Activated CD4-positive, alpha-beta T cell treated with anti-CD3 and anti-CD28 coated beads, Interleukin-2, amount 50 U/mL, for 48 hours (primary cell): ENCODE measurements around the gene BCAP31.
"Not testable (repeated sequence)": the region's sequence is repeated elsewhere in the genome, so short reads cannot be mapped to it uniquely, and the experiment has no call there.

ENCODE experiments used
- DNase-seq, 2 experiments: peaks; one replicate each; pipeline ENCODE4 v3.0.0-alpha.2; 2020

BCAP31 gene

DNA sequence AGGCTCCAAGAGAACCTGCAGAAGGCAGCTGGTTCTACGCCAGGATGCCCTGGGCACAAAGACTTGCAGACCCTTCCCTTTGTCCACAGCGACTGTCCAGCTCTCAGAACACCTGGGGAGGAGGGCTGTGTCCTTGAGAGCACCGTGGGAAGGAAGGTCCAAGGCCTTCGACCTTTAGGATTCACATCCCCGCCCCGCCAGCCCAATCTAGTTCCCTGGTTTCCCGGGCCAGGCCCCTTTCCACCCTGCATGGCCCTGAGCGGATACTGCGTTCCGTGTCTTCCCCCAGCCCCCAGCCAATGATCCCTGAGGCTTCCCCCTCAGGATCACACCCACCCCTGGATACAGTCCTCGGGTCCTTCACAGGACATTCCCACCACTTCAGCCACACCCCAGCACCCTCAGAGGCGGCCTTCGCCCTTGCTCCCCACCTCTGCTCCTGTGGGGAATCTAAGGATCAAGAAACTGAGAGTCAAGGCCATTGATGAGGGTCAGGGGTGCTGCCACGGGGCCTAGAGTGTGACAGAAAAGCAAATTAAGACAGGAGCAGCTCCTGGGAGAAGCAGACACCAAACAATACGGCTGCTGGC is 9.6 kb upstream of the BCAP31 start:
- no peak for DNase-seq

- DNase-seq, result no peak
These were observed 8.2 kb upstream of the BCAP31 start for GRCh38 chrX:153732401-153732800.

DNA sequence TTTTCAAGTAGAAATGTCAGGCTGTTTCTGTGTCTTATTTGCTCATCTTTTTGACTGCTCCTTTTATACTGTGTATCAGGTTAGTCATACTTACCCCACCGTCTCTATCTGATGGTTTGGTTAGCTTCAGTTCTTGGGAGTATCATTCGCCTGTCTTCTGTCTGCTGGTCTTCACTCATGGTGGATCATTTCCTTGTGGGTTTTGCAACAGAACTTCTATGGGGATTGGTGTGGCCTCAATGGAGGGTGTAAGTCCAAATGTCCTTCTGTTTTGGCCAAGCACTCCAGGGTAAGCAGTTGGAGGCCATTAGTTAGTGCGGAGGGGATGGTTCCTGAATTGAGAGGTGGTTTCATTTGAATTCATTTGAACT is 7.6 kb upstream of the BCAP31 start:
- no peak for DNase-seq

- no peak for DNase-seq
These were observed 7.1 kb upstream of the BCAP31 start for GRCh38 chrX:153731117-153731844.

DNA sequence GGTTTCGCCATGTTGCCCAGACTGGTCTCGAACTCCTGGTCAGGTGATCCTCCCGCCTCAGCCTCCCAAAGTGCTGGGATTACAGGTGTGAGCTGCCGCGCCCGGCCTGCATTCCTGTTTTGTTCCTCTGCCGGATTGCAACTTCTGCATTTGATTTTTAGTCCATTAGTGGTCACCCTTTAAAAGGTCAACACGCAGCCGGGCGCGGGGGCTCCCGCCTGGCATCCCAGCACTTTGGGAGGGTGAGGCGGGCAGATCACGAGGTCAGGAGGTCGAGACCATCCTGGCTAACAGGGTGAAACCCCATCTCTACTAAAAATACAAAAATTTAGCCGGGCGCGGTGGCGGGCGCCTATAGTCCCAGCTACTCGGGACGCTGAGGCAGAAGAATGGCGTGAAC is 5.9 kb upstream of the BCAP31 start:
- DNase-seq, result not testable (repeated sequence)

GRCh38 chrX:153728951-153729631 is 4.9 kb upstream of the BCAP31 start:
- no peak for DNase-seq

DNA sequence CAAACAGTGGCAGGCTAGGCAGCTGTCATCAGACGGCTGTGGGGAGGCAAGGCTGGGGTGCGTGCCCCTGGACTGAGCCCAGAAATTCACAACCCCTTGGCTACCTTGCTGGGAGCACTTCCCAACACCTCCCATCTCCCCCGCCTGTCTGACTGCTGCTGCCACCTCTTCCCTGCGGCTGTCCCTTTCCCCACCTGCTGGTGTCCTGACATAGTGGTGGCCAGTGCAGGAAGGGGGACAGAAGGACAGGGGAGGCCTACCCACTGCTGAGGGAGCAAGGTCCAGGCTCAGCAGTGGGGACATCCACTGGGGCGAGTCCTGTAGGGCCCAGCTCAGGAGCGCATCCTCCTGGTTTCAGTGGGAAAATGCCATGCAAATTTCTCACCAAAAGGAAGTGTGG is 3.9 kb upstream of the BCAP31 start:
- no peak for DNase-seq

DNA sequence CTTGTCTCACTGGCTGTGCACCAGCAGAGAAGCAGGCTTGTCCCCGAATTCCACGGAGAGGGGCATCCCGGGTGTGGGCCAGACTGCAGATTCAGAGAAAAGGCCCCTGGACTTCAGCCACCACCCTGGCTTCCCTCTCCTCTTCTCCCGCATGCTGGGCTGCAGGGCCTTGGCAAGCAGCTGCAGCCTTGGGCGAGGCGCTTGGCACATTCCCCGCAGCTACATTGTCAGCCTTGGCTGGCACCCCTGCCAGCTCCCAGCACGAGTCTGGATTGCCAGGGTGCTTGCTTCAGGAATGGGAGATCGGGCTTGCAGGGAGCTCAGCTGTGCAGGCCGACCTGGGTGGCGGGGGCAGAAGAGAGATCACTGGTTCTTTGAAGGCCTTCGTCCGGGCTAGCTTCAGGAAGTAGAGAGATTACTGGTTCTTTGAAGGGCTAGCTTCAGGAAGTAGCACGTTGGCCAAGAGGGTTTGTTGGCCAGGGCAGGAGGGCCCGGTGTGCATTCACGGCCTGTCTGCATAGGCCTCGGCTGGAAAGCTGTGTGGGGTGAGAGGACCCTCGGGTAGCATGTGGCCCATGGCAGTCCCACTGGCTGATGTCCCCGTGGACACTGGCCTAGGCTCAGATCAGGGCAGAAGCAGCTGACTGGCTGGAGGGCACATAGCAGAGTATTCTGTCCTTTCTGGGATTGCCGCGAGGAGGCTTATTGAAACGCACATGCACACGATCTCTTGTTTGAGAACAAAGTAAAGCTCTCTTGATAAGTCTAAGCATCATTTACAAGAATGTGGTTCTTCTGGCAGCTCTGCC is 3.1 kb upstream of the BCAP31 start:
- DNase-seq, result no peak

GRCh38 chrX:153726286-153727122 is 2.3 kb upstream of the BCAP31 start:
- peak; percentile 40 for DNase-seq

DNA sequence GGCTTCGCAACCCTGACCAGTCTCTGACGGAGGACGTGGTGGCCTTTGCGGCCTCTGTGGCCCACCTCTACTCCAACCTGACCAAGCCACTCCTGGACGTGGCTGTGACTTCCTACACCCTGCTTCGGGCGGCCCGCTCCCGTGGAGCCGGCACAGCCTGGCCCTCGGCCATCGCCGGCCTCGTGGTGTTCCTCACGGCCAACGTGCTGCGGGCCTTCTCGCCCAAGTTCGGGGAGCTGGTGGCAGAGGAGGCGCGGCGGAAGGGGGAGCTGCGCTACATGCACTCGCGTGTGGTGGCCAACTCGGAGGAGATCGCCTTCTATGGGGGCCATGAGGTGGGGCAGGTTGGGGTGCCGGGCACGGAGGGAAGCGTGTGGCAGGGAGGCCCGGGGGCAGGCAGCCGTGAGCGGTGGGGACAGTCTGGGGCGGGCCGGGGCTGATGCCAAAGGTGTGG is 1.7 kb upstream of the BCAP31 start:
- DNase-seq, result no peak

DNA sequence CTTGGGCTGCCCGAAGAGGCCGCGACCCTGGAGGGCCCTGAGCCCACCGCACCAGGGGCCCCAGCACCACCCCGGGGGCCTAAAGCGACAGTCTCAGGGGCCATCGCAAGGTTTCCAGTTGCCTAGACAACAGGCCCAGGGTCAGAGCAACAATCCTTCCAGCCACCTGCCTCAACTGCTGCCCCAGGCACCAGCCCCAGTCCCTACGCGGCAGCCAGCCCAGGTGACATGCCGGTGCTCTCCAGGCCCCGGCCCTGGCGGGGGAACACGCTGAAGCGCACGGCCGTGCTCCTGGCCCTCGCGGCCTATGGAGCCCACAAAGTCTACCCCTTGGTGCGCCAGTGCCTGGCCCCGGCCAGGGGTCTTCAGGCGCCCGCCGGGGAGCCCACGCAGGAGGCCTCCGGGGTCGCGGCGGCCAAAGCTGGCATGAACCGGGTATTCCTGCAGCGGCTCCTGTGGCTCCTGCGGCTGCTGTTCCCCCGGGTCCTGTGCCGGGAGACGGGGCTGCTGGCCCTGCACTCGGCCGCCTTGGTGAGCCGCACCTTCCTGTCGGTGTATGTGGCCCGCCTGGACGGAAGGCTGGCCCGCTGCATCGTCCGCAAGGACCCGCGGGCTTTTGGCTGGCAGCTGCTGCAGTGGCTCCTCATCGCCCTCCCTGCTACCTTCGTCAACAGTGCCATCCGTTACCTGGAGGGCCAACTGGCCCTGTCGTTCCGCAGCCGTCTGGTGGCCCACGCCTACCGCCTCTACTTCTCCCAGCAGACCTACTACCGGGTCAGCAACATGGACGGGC is 1.0 kb upstream of the BCAP31 start:
- DNase-seq, result no peak

DNA sequence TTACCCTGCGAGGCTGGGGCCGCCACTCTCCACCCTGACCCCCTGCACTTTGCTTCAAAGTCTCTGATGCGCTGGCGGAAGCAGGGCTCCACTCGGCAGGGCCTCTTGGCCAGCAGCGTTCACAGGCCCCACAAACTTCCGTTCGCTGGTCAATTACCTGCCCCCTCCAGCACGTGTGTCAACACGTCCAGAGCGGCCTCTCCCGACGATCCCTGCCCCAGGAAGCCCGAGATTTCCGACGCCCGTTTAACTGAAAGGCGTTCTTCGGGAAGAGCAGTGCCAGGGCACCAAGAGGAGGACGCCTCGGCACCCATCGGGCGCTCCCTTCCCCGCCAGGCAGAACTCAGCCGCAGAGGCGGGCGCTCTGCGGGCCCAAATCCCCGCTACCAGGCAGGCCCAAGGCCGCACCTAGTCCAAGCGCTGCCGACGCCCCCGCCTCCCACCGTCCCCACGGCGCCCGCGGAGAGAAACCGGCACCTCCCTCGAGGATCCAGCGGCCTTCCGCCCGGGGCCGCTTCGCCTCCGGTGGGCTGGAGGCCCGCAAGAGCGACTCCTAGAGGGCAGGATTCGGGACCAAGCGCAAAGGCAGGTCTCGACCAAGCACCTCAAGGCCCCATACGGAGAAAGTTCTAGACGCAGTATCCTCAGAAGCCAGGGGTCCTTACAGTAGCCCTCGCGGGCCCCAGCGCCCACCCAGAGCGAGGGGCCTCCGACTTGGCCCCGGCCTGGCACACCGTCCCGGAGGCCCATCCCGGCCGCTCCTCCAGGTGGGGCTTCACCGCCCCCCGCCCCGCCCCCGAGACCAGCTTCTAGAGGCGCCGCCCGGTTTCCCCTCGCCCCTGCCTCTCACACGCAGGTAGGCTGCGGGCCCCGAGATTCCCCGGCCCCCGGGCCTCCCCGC is 586 bp downstream of the BCAP31 start:
- peak; percentile 68 to 69 for DNase-seq

DNA sequence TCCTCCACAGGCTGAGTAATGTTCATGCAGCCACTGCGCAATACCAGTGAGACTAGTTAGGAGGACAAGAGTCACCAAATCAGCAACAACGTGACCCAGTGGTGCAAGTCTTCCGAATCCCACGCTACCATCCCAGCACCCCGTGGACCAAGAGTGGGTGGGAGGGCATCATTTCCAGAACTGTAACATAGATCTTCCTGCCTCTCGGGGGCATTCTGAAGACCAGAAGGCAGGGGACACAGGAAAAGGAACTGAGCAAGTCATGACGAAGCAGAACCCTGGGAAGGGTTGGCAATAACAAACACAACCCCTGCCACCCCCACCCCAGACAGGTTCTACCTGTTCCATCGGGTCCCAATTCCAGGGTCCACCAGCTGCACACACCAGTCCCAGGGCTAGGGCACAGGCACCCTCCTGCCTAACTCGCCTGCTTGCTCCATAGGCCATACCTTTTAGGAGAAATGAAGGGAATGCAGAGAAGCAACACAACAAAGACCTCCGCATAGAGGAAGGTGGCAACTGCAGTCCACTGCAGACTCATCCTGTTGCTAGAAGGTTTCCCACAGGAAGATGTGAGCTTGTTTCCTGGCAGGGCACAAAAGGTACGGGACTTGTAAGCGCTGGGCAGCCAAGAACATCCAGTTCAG is 1.4 kb downstream of the BCAP31 start:
- no peak for DNase-seq

GRCh38 chrX:153719701-153720100 is 4.5 kb downstream of the BCAP31 start:
- DNase-seq, result no peak

DNA sequence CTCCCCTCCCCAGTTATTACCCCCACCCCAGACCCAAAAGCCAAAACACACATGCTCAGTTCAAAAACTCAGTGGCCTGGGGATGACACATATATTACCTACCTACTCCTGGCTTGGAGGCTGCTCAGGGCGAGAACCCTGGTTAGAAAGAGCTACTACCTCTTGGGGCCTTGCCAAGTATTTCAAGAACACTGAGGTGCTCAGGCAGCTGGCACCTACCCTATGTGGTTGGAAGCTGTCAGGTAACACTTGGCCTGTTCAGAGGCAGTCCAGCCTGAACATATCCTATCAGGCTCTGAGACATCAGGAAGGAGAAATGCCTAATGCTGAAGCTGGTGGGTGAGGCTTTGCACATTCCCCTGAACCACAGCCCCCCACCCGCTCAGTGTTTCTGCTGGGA is 4.9 kb downstream of the BCAP31 start:
- no peak for DNase-seq

GRCh38 chrX:153717445-153717844 is 6.7 kb downstream of the BCAP31 start:
- DNase-seq, result no peak

DNA sequence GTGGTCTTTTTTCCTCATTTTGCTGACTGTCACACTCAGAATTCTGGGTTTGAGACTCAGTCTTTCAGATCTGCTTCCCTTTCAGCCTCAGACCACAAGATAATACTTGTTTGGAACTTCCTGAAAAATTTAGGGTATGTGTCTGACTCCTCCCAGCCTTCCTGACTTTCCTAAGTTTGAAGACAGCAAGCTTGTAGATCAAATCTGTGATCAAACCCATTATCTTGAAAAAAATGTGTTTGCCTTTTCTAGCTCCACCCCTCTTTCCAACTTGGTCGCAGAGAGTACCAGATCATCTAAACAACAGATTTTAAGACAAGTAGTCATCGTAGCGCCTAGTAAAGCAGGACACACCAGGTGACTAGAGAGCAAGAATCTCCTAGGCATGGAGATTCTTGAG is 9.9 kb downstream of the BCAP31 start:
- DNase-seq, result no peak

DNA sequence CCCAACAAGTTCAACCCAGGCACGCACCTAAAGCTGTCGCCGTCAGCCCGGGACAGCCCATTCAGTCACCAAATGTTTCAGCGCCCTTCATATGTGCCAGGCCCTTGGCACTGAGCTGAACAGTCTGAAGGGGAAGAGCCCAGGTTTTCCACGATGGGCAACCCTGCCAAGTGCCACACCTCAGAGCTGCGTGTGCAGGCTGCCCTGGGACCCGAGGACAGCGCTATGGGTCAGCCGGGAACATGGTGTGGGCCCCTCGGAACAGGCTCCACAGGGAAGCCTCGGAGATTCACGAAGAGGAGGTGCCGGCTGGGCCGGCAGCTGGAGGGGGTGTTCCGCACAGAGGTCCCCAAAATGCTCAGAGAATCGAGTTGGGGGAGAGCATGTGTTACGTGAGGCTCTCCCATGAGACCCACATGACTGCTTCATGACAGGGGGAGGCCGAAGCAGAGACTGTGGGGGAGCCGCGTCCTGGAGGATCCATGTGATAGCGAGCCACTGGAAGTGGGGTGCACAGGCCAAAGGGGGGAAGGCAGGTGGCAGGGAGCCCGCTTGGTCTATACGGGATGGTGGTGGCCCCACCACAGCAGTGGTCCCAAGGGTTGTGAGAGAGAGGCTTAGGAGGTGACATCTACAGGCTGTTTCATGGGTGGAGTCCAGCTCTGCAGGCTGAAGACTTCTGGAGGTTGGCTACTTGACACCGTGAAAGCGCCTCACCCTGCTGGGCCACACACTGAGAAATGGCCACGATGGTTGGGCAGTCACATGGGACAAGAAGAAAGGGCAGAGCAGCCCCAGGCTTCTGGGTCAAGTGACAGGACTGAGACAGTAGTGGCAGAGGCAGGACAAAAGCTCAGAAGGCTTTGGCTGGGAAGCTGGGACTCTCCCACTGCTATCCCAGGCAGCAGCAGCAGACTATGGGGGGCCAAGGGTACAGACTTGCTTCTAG is 14.2 kb downstream of the BCAP31 start:
- no peak for DNase-seq

- peak; percentile 42 to 56 for DNase-seq
These were observed 15.8 kb downstream of the BCAP31 start for GRCh38 chrX:153708415-153708814.
